Psoas muscle (tissue), 8 donors: ENCODE data around the gene ZNF18. TPM values are rescaled to one million over a fixed set of nuclear protein-coding genes. Genes with fewer than 3 reads are reported as not detected.

Experiments used
- ATAC-seq, 4 donors: fragments of 200-7000 bp; cut with Tn5 transposase; one replicate each; pipeline ENCODE4 v1.9.1; 2020; ENCODE audit warnings: moderate library complexity in 3 of 4, mild to moderate bottlenecking in 2 of 4
- DNase-seq, 2 donors: peaks; one replicate each; pipeline ENCODE4 v3.0.0-alpha.2; 2020
- H3K27ac ChIP-seq: fragments of 200-600 bp; one replicate; pipeline ENCODE4 v1.8.0; 2022
- H3K27me3 ChIP-seq, 3 donors: fragments of 200-600 bp in 1 of 3; one replicate each; pipeline versions ENCODE4 v1.6.1 to v1.8.0; 2013 to 2022; ENCODE audit warnings: low read length in 2 of 3, mild to moderate bottlenecking in 2 of 3, moderate library complexity in 1 of 3; ENCODE audit not compliant: insufficient read depth in 3 of 3
- H3K36me3 ChIP-seq, 2 donors: fragments of 200-600 bp in 1 of 2; one replicate each; pipeline versions ENCODE4 v1.6.1 to v1.8.0; 2013 to 2022; ENCODE audit warnings: low read depth in 1 of 2, mild to moderate bottlenecking in 1 of 2, moderate library complexity in 1 of 2; ENCODE audit not compliant: insufficient read depth in 1 of 2
- H3K4me1 ChIP-seq: fragments of 200-600 bp; one replicate; pipeline ENCODE4 v1.8.0; 2022
- H3K4me3 ChIP-seq: fragments of 200-600 bp; one replicate; pipeline ENCODE4 v1.8.0; 2022; ENCODE audit warnings: mild to moderate bottlenecking
- H3K9me3 ChIP-seq: fragments of 200-600 bp; one replicate; pipeline ENCODE4 v1.8.0; 2022
- WGBS, 3 donors: extraction: QIAGEN DNeasy Blood & Tissue Kit; methylation state at CpG; one replicate each; pipeline versions ENCODE4 v1.1.6 to v1.1.7; 2013; 5-methylcytosine and 5-hydroxymethylcytosine counted together
- intact Hi-C, 2 donors: fragments of 100-400 bp; cut with DNase I; formaldehyde crosslinking; loops; one replicate each; pipeline versions ENCODE4 v1.11.0 to v1.14.2; 2022
- polyA plus RNA-seq, 3 donors: library from polyadenylated mRNA; stranded (reverse); fragments of 200-250 nt; gene quantifications; one replicate each; pipeline ENCODE4 v1.2.3, GENCODE V29; 2013
- total RNA-seq, 4 donors: library from RNA; stranded (reverse); fragmentation: NEBNext Ultra II Directional in 2 of 4; extraction: Animal tissue kit (Norgen Biotek cat#: 25700) in 2 of 4; gene quantifications; one replicate each; pipeline versions ENCODE4 v1.2.1 to v1.2.4, GENCODE V29; 2021 to 2023
- TF ChIP-seq, protein P1 (sequence below): fragments of 200-600 bp; IDR thresholded peaks from one replicate; pipeline ENCODE4 v1.8.0; 2022; ENCODE audit warnings: antibody characterized with exemption
- donor health status: healthy with polysubstance abuse.
- donor health status: DM: no; HTN: no; CAD: no; lungs with moderate emphysema.
- donor health status: Bipolar disorder and iron deficiency.
- donor health status: healthy.
- donor health status: DM: yes; HTN: yes; CAD: no.
- donor health status: DM: no; HTN: no; CAD: no.
- donor health status: DM: no; HTN: no; CAD: no.
- donor health status: DM: yes; HTN: yes; CAD: no.

The ZNF18 gene
- total and polyA plus RNA-seq, 7 donors, result 3.4 to 10.0 (median 5.0) TPM

DNA sequence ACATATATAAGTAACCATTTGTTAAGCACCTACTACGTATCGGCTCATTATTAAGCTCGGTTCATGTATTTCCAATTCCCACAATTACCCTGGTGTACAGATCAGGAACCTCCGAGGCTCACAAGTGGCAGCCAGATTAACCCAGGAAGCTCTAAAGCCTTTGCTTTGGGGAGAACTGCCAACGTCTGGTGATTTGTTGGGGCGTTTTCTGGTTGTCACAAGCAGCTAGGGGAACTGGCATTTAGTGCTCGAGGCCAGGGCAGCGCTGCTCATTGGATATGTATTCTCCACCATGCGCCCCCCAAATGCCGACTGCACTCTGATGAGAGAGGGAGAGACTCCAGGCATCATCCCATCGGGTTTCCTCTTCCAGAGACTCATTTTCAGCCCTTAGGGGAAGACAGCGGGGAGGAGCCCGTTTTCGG is 541 bp downstream of the ZNF18 start:
- 0% methylated on average over 14 of the region's 14 CpGs for WGBS, 3 donors
- peaks cover under 1 to 14% of the 10 kb centered on the region in 2 donors for H3K36me3 ChIP-seq
- intact Hi-C loops, result loop anchor here (2.0 to 10.0 kb wide), 2 partner anchors 24 to 1302 kb away; partner anchors contain the start of genes ADPRM (in 1 of the 2), MAP2K4 (in 1 of the 2) and SCO1 (in 1 of the 2)
- TF ChIP-seq, protein P1, sequence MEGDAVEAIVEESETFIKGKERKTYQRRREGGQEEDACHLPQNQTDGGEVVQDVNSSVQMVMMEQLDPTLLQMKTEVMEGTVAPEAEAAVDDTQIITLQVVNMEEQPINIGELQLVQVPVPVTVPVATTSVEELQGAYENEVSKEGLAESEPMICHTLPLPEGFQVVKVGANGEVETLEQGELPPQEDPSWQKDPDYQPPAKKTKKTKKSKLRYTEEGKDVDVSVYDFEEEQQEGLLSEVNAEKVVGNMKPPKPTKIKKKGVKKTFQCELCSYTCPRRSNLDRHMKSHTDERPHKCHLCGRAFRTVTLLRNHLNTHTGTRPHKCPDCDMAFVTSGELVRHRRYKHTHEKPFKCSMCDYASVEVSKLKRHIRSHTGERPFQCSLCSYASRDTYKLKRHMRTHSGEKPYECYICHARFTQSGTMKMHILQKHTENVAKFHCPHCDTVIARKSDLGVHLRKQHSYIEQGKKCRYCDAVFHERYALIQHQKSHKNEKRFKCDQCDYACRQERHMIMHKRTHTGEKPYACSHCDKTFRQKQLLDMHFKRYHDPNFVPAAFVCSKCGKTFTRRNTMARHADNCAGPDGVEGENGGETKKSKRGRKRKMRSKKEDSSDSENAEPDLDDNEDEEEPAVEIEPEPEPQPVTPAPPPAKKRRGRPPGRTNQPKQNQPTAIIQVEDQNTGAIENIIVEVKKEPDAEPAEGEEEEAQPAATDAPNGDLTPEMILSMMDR, result peak; percentile 8
- H3K9me3 ChIP-seq, result no peaks in the 10 kb centered on the region
- H3K27me3 ChIP-seq, result no peaks in the 10 kb centered on the region
- H3K27ac ChIP-seq, result peak overlapping the region; percentile 93
- ATAC-seq, result peak in 3 of 4 donors; percentile 25 to 49 (median 26)
- peak overlapping the region; percentile 96 for H3K4me3 ChIP-seq
- H3K4me1 ChIP-seq, result peaks cover 10% of the 10 kb centered on the region
- DNase-seq, result no peak

DNA sequence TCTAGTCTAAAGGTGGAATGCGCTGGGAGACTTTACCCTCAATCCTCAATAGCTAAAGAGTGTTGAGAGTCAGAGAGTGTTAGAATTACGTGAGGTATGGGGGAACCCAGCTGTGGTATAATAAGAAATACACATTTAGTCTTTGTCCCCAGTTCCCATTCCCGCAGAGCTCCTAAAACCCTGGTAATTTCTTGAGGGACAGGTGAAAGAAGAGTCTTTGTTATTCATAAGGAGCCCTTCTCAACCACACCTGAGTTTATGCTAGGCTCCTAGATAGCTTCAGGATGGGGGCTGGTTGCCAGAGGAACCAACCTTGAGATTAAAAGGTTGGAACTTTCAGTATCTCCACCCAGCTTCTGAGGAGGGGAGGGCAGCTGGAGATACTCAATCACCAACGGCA is 5.8 kb downstream of the ZNF18 start:
- intact Hi-C loops, result loop anchor here in 1 of 2 donors (10.0 kb wide), 1 partner anchor 1297 kb away; the partner anchor contains the start of genes ADPRM and SCO1
- H3K36me3 ChIP-seq, result peaks cover 4 to 54% of the 10 kb centered on the region in 2 donors
- WGBS, 3 donors, result 63 to 72% (median 69%) methylated on average over 4 of the region's 4 CpGs

DNA sequence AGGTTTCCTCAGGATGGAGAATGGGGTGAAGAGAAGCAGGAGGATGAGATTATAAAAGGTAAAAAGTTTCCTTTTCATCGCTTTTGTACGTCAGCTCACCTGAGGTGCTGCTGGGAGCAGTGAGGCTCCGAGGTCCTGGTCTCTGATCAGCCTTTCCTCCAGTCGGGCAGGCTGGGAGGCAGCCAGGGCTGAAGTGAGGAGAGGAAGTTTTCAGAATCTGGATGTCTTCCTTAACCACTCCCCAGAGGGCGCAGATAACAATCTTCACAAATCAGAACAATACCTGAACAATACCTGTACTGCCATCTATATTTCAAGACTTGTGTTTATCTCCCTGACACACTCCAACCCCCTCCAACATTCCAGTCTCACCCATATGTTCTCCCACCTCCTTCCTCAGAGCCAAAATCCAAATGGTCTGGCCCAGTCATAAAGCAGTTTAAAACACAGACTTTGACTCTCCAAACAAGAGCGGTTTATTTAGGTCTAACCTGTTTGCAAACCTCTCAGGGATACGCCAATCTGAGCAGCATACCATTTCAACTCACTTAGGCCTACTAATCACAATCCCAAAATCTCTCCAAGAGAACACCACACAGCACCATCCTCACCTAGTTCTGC is 6.8 kb downstream of the ZNF18 start:
- H3K27ac ChIP-seq, result no peak overlapping the region
- TF ChIP-seq, protein P1, result no peak
- intact Hi-C loops, result loop anchor here in 1 of 2 donors (10.0 kb wide), 1 partner anchor 1296 kb away; the partner anchor contains the start of genes ADPRM and SCO1
- H3K9me3 ChIP-seq, result no peaks in the 10 kb centered on the region
- ATAC-seq, result no peak
- no peak overlapping the region for H3K4me3 ChIP-seq
- whole genome bisulfite sequencing, 3 donors, result 81 to 87% (median 87%) methylated on average over 7 of the region's 7 CpGs
- H3K4me1 ChIP-seq, result no peaks in the 10 kb centered on the region
- DNase-seq, result no peak
- H3K36me3 ChIP-seq, result peaks cover 4 to 60% of the 10 kb centered on the region in 2 donors
- H3K27me3 ChIP-seq, result no peaks in the 10 kb centered on the region

More for the DNA sequence above, 5.8 kb downstream of the ZNF18 start:
- Histone ChIP-seq H3K27ac (no peak overlapping the region), H3K9me3 (no peaks in the 10 kb centered on the region), H3K4me3 (no peak overlapping the region), H3K27me3 (no peaks in the 10 kb centered on the region), H3K4me1 (peaks cover 9% of the 10 kb centered on the region)
- no peak for DNase-seq
- TF ChIP-seq, protein P1, result no peak
- ATAC-seq, result no peak

DNA sequence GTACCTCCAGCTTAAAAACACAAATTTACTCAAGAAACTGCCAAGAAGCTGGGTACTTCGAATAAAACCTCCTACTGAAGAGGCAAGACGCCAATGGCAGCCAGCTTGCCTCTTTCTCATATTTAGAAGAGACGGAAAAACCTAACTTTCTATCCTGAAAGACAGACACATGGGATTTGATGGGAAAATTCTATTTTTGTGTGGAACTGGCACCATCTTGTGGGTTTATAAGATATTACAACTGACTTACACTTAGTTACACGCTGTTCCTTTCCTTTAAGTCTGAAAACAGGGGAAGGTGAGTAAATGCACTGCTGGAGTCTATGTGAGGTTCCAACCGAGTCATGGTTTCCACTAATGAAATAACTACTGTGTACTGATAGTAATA is 10.3 kb downstream of the ZNF18 start:
- DNase-seq, result no peak
- ATAC-seq, result peak in 1 of 4 donors; percentile 68
- H3K27ac ChIP-seq, result no peak overlapping the region
- intact Hi-C loops, result loop anchor here (2.0 to 5.0 kb wide), 2 partner anchors 1110 kb away; no protein-coding TSS in a partner anchor
- TF ChIP-seq, protein P1, result peak; percentile 59
- H3K4me1 ChIP-seq, result no peaks in the 10 kb centered on the region
- H3K9me3 ChIP-seq, result no peaks in the 10 kb centered on the region
- no peaks in the 10 kb centered on the region for H3K27me3 ChIP-seq
- no peak overlapping the region for H3K4me3 ChIP-seq
- H3K36me3 ChIP-seq, result peaks cover 14 to 79% of the 10 kb centered on the region in 2 donors
- 31 to 47% (median 39%) methylated on average over 5 of the region's 5 CpGs for WGBS, 3 donors
